HT1080 (cell line): ENCODE data around the gene SIX1. TPM values are rescaled to one million over a fixed set of nuclear protein-coding genes. Genes with fewer than 3 reads are reported as not detected.

ENCODE experiments used
- DNase-seq: peaks from one replicate; pipeline ENCODE4 v3.0.0-alpha.2; 2015; ENCODE audit warnings: low read depth
- total RNA-seq: library from RNA; depleted of rRNA; stranded (reverse); fragments of >200 nt; shearing (Covaris generic); gene quantifications from 2 replicates; pipeline ENCODE4 v1.2.3, GENCODE V29; 2014; rRNA removed

SIX1 gene
- total RNA-seq, 1 experiment from 2014 or later = 5.8 TPM

DNA sequence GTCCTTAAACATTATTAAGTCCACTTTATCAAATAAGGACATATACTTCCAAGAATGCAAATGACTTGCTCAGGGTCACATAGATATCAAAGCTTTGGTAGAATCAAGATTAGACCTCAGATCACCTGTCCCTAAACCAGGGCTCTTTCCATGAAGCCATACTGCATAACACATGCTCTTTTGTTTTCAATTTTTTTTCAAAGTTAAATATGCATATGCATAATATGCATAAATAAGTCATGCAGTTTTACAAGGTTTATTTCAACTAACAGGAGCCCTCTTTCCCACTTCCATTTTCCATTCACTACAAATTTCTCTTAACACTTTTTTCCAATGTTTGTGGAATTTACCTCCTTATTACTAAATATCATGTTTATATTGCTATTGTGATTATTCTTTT, 53.1 kb downstream of the SIX1 start:
- no peak for DNase-seq

DNA sequence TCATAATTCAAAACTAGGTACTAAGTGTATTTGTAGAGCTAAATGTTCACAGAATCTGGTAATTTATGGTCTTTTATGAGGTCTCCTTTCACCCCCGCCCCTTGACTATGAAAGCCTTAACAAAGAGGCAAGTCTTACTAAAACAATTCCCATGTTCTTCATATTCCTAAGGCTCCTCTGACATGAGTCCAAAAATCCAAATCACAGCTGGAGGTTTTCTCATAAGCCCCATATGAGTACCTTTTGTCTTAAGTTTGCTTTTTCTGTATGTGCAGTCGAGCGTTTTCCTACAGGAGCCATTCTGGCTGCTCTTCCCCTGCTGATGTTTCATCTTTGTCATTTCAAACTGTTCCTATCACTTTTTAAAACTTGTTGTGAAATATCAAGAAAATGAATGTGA, 55.2 kb downstream of the SIX1 start:
- DNase-seq = no peak

Other genes starting within 250 kb of the SIX1 start
- gene C14orf39, start 163.4 kb downstream of the SIX1 start, total RNA-seq = not detected in 2 replicates
- not detected in 2 replicates for gene SIX6, start 140.3 kb downstream of the SIX1 start, total RNA-seq
- 20.7 and 31.6 TPM in 2 replicates for gene SIX4, start 74.9 kb upstream of the SIX1 start, total RNA-seq
- 66.9 and 75.2 TPM in 2 replicates for gene MNAT1, start 85.3 kb upstream of the SIX1 start, total RNA-seq